ENCODE measurements around the gene TAAR2. TPM values are rescaled to one million over a fixed set of nuclear protein-coding genes. Genes with fewer than 3 reads are reported as not detected.

TAAR2 gene
- polyA plus RNA-seq, 4 donors = not detected

Other genes starting within 250 kb of the TAAR2 start
- 100 to 1,000 TPM; 174 to 311 (median 284) TPM for gene MOXD1, start 222.8 kb downstream of the TAAR2 start, polyA plus RNA-seq (ENCODE audit: insufficient read length in 4 of 4)
- gene STX7, start 111.2 kb downstream of the TAAR2 start, polyA plus RNA-seq (ENCODE audit: insufficient read length in 4 of 4) = 100 to 1,000 TPM in 3 of 4 donors, 10 to 100 TPM in 1; 89.4 to 110 (median 102) TPM
- not detected for gene TAAR9, start 86.0 kb downstream of the TAAR2 start, polyA plus RNA-seq (ENCODE audit: insufficient read length in 4 of 4)
- gene TAAR8, start 71.6 kb downstream of the TAAR2 start, polyA plus RNA-seq (ENCODE audit: insufficient read length in 4 of 4) = not detected
- under 1 TPM in 2 of 4 donors, not detected in 2; 0.08 to 0.15 TPM for gene TAAR6, start 54.0 kb downstream of the TAAR2 start, polyA plus RNA-seq (ENCODE audit: insufficient read length in 4 of 4)
- not detected for gene TAAR5, start 34.5 kb downstream of the TAAR2 start, polyA plus RNA-seq (ENCODE audit: insufficient read length in 4 of 4)
- gene TAAR1, start 34.9 kb upstream of the TAAR2 start, polyA plus RNA-seq (ENCODE audit: insufficient read length in 4 of 4) = under 1 TPM in 2 of 4 donors, not detected in 2; 0.17 to 0.21 TPM
- under 1 TPM; 0.05 to 0.31 (median 0.14) TPM for gene VNN1, start 89.8 kb upstream of the TAAR2 start, polyA plus RNA-seq (ENCODE audit: insufficient read length in 4 of 4)
- 1 to 10 TPM; 1.8 to 3.7 (median 2.6) TPM for gene VNN2, start 133.6 kb upstream of the TAAR2 start, polyA plus RNA-seq (ENCODE audit: insufficient read length in 4 of 4)
- gene SLC18B1, start 174.4 kb upstream of the TAAR2 start, polyA plus RNA-seq (ENCODE audit: insufficient read length in 4 of 4) = 10 to 100 TPM; 31.1 to 40.3 (median 38.7) TPM
- 1,000 to 10,000 TPM; 1,806 to 2,042 (median 1,909) TPM for gene RPS12, start 190.3 kb upstream of the TAAR2 start, polyA plus RNA-seq (ENCODE audit: insufficient read length in 4 of 4)